T-helper 2 cell (primary cell): ENCODE results near the gene CHST13.

Experiments used
- DNase-seq, 5 experiments: peaks; one replicate each; pipeline versions ENCODE4 v3.0.0 to v3.0.0-alpha.2; 2012 to 2022

The CHST13 gene

DNA sequence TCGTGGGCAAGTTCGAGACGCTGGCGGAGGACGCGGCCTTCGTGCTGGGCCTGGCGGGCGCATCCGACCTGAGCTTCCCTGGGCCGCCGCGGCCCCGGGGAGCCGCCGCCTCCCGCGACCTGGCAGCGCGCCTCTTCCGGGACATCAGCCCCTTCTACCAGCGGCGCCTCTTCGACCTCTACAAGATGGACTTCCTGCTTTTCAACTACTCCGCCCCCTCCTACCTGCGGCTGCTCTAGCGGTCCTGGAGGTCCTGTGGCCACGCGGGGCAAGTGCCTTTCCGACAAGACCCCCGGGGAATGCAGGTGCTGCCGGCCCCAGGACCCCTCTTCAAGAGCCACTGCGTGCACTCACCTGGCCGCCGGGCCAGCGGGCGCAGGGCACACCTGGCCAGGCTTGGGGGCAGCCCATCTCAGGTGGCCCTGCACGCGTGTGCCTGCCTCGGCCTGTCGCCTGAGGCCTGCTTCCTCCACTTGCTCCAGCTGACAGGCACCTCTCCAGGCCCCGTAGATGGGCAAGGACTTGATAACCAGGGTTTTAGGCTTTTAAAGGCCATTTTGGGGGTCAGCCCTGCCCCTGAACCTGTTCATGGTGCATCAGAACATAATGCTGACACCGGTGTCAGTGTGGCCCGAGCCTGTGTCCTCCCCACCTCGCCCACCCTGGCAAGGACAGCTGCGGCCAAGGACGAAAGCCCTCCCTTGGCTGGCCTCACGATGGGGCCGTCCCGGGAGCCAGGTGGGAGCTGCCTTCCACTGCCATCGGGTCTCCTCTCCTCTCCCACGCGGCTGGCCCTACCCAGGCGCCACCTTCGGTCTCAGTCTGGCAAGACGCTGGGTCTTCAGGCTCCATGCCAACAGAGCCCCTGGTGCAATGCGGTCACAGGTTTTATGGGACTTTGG, 18.6 kb downstream of the CHST13 start:
- DNase-seq, result peak in 1 of 5 experiments; percentile 1

DNA sequence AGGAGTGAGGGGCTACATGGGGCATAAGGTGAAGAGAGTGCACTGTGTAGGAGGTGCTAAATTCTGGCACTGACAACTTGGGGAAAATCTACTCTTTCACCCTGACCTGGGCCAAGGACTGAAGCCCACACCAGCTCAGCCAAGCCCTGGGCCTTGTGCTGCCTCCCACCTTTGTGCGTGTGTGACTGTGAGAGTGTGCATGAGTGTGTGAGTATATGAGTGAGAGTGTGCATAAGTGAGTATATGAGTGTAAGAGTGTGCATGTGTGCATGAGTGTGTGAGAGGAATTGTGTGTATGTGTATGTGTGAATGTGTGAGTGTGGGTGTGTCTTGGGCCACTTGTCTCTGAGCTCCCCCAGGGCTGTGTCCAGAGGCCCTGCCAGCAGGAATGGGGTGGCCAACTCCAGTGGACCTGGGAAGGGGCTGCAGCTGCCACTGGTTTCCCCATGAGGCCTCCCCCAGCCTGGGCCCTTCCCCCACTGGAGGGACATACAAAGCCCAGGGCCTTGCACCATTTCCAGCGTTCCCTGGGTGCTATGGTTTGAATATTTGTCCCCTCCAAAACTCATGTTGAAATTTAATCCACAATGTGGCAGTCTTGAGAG, 19.6 kb downstream of the CHST13 start:
- no peak for DNase-seq

DNA sequence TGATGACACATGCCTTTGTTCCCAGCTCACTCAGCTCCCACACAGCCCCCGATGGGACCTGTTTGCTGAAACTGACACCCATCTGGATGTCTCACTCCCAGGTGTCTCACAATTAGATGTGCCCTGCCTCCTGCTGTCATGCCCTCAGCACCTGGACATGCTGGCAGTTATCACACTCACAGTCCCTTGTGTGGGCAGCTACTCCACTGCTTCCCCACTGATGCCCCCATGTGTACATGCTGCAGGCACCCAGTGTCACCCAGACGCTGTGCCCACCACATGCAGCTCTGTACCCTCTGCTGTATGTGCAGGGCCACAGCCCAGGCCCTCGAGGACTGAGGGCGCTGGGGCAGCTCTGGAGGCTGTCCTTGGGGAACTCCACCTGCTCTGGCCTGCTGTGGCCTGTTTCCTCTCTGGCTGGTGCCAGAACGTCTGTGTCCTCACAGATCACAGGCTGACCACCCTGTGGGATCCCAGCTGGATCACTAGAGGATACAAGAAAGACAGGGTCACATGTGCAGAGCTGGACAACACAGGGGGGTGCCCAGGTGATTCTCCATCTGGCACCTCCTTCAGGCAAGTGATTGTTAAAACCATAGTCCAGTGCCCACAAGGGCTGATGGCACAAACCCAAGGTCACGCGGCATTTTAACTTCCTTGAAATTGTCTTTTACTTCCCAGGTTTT, 20.8 kb downstream of the CHST13 start:
- no peak for DNase-seq

DNA sequence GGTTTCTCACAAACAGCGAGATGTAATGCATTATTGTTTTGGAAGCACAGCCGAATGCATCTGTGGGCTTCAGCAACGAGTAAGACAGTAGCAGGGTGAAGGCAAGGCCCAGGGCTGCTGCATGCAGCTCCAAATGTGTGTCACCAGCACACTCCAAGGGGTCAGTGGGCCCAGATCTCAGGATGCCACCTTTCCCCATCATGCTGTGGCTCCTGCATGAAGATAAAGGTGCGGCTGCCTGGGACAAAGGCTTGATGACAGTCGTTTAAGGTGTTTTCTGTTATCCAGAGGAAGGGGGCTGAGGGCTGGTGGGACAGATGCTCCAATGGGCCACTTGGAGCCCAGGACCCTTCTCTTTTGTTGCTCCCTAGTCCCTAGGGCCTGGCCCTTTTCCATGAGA, 21.6 kb downstream of the CHST13 start:
- no peak for DNase-seq

DNA sequence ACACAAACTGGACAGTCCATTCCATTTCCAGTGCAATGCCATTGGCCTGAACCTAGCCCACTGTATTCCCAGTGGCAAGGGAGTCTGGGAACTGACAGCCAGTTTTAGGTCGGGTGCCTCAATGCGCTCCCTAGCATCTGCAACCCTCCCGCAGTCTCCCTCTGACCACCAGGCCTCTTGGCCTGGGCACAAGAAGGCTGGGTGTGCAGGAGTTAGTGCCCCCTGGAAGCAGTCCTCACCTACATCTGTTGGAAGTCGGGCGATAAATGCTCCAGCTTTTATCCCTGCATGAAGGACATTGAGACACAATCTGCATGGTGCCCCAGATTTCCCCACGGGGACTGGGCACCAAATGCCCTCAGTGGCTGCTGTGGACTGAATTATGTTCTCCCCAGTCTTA, 22.1 kb downstream of the CHST13 start:
- no peak for DNase-seq

DNA sequence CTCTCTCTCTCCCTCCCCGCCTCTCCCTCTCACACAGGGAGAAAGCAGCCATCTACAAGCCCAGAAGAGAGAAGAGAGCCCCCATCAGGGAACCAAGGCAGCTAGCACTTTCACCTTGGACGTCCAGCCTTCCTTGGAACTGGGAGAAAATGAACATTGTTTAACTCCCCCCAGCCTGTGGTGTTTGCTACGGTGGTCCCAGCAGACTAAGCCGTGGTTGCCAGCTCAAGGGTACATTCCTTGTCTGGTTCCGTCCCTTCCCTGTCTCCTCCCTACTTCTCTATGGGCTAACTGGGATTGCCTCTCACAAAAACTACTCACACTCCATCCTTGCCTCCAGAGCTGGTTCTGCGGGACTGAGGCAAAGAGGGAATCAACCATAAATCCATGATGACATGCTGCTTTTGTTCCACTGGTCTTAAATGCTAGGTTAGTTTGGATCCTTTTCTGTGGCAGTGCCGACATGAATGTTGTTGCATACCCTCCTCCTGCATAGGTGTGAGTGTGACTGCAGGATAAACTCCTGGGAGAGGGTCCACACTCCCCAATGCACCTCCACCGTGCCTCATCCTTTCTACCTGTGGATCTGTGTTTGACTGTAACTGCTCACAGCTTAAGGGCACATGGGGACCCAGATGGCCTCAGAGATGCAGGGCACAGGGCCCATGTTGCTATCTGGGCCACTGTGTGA, 22.7 kb downstream of the CHST13 start:
- DNase-seq, result no peak

DNA sequence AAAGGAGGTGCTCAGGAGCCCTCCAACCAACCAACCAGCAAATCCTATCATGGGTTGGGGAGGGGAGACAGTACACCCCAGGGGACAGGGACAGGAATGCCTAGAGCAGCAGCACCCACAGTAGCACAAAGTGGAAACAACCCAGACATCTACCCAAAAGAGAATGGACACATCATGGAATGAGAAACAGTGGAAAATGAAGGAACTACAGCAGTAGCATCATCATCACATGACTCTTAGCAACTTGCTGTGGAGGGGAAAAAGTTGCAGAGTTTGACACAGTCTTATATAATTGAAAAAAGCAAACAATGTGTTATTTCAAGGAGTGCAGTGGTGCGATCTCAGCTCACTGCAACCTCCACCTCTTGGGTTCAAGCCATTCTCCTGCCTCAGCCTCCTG, 23.8 kb downstream of the CHST13 start:
- no peak for DNase-seq

DNA sequence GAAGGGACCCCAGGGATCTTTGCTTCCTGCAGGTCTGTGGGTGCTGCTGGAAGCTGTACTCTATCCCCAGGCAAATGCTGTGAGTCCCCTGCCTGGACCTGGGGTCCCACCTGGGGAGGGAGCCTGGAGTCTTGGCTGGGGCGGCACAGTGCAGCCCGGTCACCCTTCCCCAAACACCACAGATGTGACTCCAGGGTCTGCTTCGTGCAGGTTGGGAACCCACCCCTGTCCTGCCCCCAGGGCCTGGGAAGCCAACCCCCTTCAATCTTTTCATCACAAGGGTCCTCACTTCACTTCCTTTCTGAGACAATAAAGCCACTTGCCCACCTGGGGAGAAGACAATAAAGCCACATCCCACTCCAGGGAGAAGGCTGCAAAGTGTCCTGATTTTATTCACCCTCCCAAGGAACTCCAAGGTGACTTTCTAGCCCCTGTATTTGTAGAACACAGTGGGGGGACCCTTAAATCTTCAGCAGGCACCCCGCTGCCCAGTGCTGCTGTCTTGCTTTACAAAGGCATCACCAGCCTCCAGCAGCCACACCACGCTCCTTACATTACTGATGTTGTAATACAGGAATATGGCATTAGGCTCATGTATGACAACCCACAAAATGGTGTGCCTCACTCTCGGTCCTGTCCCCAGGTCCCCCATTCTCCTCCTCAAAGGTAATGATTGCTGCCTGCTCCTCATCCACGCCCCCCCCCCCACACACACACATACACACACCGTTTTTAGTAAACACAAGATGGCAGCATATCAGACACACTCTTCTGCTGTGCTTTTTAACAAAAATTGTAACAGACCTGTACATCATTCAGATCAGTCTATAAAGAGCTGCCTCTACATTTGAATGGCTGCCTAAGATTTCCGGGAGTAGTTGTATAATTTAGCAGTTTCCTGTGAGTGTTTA, 24.9 kb downstream of the CHST13 start:
- no peak for DNase-seq

DNA sequence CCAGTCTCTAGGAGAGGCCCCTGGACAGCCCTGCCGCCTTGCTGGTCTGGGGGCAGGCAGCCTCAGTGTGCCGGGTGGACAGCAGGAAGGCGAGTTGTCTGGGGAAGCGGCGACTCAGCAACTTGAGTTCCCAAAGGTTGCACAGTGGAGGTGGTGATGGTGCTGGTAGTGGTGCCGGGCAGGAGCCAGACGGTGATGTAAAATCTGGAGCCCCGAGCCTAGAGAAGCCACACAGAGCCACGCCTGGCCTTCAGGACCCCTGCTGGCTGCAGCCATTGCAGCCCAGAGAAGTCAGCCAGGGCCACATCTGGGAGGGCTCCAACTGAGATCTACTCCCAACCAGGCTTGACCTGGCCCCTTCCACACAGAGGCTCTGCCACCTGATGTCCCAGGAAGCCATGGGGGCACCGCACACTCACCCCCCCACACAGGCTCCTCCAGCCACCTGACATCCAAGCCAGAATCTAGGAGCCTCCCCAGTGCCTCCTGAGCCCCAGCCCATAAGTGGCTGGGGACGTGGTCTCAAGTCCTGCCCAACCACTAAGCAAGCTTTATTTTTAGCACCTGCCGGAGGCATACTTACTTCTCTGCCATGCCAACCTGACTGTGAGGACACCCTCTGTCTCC, 26.0 kb downstream of the CHST13 start:
- no peak for DNase-seq

DNA sequence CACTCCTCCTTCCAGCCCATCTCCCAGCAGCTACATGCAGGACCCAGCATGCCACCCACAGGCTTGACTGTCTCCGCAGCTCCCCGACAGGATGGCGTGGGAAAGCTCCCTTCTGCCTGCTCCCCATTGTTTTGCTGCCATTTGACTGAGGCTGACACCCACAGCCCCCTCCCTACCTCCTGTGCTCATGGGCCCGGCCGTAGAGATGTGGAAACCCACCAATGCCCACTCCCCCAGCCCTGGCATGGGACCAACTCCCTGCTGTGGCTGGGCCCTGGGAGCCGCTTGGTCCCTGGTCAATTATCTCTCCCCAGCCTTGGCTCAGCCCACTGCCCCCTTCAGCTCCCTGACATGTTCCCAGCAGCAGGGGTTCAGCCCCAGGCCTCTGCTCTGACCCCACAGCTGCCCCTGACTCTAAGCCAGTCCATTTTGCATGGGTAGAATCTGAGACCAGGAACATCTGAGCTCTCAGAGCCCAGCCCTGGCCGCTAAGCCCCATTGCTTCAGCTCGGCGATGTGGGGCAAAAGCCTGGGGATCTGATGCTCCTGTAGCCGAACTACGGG, 26.6 kb downstream of the CHST13 start:
- no peak for DNase-seq

DNA sequence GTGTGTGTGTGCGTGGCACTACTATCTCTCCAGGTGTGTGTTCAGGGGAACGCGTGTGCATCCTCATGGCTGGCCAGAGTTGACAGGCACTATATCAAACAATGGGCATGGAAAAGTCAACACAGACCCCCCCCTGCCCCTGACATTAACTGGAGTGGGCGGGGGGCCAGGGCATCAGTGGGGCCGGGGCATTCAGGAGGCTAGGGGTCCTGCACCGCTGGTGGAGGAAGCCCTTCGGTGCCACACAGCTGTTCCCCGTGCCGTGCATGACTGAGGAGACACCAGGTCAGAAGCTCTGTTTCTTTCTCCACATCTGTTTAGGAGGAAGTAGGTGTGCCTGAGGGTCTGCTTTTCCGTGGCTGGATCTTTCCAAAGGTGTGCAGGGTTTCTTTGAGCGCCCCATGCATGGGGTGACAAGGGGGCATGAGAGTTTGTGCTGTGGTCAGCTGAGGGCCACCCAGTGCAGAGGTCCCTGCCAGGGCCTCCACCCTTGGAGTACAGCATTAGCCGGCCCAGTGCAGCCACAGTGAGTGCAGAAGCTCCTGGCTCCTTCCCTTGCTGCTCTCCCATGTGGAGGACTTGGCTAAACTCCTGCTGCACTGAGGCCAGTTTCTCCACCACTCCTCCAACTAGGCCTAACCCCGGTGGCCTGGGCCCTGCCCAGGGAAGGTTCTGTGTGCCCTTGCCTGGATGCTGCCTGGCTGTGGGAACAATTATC, 27.3 kb downstream of the CHST13 start:
- no peak for DNase-seq

DNA sequence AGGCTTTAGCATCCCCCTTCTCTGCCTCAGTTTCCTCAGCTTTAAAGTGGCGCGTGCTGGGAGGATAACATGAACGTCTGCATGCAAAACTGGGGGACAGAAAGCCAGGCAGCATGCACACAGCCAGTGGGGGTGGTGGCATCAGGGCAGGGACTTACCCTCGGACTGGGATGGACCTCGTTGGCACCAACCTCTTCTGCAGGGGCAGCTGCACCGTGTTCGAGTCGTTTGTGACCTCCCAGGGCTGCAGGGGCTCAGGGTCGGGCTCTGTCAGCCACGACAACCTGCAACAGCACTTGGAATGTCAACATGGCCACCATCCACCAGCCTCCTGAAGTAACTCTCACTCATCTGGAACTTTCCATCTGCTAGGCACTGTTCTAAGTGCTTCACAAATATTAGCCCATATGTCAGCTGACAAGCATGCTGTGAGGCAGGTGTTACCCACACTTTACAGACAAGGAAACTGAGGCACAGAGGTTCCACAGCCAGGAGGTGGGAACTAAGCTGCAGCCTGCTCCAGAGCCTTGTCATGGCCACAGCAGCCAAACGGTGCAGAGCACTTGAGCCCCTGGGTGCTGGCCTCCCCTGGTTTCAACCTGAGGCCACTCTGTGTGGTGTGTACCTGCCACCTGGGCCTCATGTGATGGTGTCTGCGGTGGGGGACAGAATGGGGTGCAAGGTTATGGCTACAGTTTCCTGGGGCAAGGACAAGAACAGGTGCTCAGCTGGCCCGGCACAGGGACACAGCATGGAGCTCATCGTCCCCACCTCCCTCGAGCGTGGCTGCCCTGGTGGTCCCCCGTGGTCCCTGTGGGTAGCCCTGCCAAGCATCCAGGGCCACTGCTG, 28.1 kb downstream of the CHST13 start:
- DNase-seq, result no peak

DNA sequence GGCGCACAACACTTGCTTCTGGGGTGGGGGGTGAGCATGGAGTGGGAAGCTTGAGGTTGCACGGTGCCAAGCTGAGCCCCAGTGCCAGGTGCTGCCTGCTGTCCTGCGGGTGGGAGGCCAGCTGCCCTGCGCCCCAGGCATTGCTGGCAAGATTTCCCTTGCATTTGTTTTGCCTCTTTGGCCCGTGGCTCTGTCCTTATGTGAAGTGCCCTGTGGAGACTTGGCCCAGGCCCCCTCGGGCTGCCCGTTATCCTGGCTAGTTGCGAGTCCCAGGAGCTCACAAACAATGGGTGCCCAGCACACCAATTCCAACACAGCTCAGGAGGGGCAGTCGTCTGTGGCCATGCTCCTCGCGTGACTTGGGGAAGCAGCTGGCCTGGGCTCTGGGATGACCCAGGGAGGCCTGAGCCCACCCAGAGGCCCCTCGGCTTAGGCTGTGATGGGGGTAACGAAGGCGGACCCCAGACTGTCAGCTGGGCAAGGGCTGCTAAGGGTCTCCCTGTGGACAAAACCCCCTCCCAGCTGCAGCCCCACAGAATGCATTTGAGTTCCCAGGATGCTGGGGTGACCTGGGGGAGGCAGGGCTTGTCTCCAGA, 28.8 kb downstream of the CHST13 start:
- DNase-seq, result no peak

DNA sequence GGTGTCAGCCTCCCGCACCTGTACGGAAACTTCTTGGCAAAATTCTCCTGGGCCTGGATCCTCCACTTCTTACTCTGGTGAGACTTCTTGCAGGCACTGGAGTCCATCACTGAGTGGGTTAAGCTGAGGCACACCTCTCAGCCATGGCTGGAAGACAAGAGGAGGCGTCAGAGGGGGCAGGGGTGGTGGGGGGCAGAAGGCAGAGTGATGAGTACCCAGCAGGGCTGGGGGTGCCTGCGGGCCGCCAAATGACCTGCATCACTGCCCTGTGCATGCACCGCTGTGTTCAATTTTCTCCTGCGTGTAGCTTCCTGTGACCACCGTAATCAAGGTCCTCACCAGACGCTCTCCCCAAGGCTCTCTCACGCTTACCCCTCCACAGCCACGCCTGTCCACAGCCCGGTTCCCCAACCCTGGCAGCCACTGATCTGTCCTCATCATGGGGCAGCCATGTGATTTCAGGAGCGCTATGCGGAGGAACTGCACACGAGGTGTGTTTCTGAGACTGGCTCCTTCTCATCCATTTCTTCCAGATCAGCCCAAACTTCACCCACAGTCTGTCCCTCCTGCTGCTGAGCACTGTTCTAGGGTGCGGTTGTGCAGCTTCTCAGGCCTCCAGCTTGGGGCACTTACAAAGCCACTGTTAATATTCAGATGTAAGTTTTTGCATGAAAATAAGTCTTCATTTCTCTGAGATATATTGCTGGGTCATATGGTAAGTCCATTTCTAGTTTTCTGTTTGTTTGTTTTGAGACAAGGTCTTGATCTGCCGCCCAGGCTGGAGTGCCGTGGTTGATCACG, 29.5 kb downstream of the CHST13 start:
- DNase-seq, result no peak

DNA sequence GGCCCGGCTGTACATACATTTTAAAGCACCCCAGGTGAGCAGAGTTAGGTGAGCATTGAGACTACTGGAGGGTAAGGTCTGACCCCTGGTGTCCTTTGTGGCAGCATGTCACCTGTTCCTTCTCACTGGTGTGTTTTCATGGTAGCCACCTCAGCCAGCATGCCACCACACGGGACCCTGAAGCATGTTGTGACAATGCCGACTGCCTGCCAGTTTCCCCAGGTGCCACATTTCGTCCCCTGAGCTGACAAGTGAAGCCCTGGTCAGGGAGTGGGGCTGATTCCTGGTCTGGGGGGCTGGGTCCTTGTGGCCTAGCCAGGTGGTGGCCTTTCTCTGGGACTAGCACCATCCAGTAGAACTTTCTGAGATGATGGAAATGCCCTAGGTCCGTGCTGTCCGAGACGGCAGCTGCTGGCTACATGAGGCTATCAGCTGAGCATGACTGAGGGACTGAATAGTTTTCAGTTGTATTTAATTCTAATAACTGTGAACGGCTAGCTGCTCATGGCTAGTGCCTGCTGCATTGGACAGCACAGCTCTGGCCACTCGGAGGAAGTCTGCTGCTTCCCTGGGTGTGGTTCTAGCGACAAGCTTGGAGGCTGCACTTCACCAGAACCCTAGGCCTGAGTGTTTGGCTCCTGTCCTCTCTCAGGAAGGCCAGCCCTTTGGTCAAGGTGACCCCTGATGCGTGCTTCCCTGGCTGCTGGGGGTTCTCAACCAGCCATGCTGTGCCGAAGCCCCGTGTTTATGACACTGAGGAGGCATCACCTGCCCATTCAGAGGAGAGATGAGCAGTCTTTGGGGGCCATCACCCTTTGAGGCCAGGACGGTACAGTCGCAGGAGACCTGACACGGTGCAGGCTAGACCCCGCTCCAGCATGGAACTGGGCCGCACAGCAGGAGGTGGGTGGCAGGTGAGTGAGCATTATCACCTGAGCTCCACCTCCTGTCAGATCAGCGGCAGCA, 30.9 kb downstream of the CHST13 start:
- DNase-seq, result no peak

DNA sequence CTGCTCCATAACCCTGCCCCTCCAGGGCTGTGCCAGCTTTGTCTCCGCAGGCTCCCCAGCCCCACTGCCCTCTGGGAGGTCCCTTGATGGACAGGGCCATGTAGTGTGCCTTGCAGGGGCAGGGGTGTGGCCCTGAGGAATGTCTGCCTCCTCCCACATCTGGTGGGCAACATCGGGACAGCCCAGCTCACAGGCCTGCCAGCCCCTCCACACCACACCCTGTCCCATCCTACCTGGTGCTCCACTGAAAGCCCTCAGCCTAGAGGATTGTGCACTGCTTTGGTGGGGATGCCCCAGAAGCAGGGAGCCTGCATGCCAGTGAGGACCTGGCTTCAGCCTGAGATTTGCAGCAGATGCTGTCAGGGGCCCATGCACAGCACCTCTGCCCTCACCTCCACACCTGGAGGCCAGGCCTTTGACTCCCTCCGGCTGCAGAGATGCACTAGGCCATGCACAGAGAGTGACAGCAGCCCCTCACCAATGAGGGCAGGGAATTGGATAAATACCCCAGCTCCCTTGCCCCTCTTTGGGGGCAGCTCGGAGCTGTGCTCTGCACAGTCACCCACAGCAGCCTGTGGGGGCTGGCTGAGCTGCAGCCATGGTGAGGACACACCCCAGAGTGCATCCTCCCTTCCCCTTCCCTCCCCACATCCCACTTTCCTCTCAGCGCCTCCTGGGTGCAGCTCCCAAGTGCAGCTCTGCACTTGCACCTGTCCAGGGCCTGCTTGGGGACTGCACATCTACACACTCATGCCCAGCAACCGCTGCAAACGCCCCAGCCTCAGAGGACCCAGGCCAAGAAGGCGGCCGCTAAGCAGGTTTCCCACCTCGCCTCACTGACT, 32.1 kb downstream of the CHST13 start:
- DNase-seq, result no peak
